Activated CD4-positive, alpha-beta T cell treated with anti-CD3 and anti-CD28 coated beads for 4 hours (primary cell): ENCODE results near the gene TTC21B.
"Not testable (repeated sequence)": the region's sequence is repeated elsewhere in the genome, so short reads cannot be mapped to it uniquely, and the experiment has no call there.

Source experiments
- DNase-seq, 2 donors: peaks; one replicate each; pipeline ENCODE4 v3.0.0-alpha.2; 2020

Gene TTC21B

DNA sequence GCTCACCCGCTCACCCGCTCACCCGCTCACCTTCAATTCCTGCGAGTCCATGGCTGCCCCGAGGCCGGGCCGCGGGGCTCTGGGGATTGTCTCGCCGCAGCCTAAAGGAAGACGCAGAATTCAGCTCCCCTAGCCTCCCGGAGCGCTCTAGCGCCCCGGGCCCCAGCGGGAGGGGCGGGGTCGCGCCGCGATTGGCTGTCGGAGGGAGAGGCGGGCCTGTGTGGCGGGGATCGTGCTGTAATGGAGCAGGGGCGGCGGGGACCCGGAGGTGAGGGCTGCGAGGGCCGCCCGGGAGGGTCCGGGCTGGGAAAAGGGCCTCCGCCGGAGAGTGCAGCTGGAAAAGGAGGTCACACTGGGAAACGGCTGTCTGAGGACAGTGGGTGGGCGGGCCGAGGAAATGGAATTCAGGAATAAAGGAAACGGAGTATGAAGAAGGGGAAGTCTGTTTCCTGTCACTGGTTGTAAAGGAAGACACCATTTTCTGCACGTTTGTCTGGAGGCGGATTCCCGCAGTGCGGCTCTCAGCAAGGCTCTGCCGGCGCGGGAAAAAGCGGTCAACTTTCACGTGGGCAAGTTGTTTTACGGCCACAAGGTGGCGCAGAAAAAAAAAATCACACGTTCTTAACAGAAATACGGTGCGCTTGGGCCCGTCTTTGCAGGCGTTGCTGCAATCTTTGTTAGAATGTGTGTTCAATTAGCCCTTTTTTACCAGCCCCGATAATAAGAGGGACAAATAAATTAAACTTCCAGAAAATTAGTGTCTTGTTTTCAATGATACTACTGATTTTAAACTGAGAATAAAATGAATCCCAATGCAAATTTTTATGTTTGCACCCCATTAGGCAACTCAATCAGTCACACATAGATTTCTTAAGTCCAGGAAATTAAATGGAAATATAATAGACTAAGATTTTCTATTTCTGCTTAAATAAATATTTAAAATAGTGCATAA, at the start of gene TTC21B:
Gene TTC21B, minus strand, starts transcription at position 122 of the 952 bp plus-strand sequence. Its CDS starts 71 bp downstream, at position 51.
- DNase-seq: peak; percentile 92 to 94

DNA sequence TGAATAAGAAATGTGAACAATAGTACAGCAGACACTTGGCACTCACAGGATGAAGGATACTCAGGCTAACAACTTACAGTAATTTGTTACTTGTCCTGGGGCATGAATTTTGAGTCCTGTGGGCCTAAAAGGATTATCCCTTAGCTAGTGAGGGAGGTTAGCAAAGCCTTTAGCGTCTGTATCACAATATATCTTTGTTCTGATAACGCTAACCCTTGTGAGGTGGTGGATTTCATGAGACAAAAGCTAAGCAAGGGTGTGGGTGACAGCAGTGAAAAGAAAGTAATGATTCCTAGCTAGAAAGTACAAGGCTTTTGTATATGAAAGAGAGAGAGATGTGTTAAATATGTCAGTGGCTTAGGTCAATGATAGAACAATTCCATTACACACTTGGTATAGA, 46.8 kb upstream of the TTC21B start:
- DNase-seq: no peak

DNA sequence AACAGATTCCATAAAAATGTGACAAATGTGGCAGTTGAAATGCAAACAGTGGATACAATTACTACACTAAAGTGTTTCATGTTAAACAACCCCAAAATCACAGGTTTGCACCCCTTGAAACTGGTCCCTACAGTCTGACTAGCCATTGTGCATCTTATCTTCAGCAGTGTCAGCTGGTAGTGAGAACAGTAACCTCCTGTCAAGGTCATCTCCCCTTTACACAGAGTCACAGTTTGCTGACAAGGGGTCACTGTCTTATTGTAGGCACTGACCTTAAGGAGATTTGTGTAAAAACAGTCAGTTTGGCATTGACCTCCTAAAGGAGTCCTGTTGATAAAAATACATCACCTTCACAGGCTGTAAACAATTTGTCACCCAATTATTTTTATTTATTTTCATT, 37.3 kb upstream of the TTC21B start:
- no peak for DNase-seq

DNA sequence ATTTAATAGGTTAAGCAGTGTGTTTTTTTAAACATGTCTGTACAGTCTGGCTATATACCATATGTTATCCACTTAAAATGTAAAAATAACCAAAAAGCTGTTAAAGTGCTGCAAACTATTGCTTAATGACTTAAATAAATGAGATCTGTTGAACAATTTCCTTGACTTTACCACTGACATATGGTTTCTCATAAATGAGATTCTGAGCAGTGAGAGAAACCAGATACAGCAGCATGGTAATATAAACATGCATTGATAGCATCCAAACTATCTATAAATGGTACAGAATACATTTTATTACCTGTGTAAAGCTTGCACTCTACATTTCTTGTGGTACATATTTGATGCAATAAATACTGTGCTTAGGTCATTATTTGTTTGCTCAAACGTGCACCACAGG, 36.3 kb upstream of the TTC21B start:
- no peak for DNase-seq

DNA sequence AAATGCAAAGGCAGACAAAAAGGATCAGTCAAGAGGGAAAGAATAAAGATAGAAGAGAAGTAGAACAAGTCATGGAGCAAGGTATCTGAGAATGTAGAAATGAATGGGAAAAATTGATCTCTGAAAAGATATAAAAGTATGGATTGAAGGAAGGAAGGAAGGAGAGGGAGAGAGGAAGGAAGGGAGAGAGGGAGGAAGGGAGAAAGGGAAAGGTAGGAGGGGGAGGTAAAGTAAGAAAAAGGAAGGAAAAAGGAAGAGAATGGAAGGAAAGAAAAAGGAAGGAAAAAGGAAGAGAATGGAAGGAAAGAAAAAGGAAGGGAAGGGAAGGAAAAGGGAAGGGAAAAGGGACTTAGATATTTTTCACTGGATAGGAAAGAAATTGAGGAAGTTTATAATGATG, 31.5 kb upstream of the TTC21B start:
- DNase-seq: no peak

DNA sequence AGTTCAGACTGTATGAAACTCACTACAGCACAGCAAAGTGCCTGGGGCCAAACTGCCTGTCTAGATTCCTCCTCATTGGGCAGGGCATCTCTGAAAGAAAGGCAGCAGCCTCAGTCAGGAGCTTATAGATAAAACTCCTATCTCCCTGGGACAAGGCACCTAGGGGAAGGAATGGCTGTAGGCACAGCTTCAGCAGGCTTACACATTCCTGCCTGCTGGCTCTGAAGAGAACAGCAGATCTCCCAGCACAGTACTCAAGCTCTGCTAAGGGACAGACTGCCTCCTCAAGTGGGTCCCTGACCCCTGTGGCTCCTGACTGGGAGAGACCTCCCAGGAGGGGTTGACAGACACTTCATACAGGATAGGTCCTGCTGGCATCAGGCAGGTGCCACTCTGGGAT, 18.6 kb upstream of the TTC21B start:
- DNase-seq: not testable (repeated sequence)

DNA sequence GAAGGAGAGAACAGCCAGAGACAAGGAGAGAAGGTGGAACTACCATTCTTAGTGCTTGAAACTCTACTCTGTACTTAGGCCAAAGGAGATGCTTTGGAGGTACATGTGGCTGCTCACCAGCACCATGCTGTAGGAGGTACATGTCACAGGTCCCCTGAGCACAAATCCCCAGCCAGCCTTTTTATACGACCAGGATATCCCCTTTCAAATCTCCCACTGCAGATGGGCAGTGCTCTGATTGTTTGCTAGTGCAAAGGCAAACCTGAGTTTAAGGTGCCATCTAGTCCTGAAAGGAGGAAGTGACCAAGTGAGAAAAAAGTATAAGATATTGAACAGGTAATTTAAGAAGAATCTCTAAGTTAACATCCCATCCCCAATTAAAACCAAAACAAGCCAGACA, 17.1 kb upstream of the TTC21B start:
- no peak for DNase-seq

DNA sequence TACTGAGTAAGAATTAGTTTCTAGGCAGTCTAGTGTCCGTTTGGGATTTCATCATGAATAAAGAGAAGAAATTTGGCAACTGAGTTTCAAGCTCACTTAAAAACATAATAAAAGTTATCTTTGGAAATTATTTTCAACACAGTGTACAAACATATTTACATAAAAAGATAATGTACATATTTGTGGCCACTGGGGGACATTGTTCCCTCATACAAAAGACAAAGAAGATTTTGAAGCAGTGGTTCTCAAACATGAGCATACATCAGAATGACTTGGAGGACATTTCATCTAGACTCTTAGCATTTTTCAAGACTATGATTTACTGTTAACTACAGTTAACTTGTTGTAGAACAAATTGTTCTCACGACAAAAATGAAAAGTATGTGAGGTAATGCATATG, 15.7 kb upstream of the TTC21B start:
- DNase-seq: no peak

DNA sequence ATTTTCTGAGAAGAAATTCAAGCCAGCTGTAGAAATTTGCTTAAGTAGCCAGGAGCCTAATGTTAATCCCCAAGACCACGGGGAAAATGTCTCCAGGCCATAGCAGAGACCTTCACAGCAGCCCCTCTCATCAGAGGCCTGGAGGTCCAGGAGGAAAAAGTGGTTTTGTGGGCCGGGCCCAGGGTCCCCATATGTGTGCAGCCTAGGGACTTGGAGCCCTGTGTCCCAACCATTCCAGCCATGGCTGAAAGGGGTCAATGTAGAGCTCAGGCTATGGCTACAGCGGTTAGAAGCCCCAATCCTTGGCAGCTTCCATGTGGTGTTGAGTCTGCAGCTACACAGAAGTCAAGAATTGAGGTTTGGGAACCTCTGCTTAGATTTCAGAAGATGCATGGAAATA, 14.2 kb upstream of the TTC21B start:
- DNase-seq: no peak

DNA sequence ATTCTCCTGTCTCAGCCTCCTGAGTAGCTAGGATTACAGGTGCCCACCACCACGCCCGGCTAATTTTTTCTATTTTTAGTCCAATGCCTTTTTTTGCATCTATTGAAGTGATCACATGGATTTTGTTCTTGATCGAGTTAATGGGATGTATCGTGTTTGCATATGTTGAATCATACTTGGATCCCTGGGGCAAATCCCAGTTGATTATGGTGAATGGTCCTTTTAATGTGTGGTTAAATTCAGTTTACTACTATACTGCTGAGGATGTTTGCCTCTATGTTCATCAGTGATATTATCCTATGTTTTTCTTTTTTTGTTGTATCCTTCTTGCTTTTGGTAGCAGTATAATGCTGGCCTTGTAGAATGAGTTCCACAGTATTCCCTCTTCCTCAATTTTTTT, 8.2 kb upstream of the TTC21B start:
- DNase-seq: no peak

DNA sequence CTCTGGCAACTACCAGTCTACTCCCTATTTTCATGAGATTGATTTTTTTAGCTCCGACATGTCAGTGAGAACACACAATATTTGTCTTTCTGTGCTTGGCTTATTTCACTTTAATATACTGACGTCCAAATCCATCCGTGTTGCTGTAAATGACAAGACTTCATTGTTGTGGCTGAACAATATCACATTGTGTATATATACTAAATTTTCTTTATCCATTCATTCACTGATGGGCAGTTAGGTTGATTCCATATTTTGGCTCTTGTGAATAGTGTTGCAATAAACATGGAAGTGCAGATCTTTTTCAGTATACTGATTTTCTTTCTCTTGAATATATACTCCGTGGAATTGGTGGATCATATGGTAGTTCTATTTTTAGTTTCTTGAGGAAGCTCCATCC, 5.8 kb upstream of the TTC21B start:
- DNase-seq: no peak

DNA sequence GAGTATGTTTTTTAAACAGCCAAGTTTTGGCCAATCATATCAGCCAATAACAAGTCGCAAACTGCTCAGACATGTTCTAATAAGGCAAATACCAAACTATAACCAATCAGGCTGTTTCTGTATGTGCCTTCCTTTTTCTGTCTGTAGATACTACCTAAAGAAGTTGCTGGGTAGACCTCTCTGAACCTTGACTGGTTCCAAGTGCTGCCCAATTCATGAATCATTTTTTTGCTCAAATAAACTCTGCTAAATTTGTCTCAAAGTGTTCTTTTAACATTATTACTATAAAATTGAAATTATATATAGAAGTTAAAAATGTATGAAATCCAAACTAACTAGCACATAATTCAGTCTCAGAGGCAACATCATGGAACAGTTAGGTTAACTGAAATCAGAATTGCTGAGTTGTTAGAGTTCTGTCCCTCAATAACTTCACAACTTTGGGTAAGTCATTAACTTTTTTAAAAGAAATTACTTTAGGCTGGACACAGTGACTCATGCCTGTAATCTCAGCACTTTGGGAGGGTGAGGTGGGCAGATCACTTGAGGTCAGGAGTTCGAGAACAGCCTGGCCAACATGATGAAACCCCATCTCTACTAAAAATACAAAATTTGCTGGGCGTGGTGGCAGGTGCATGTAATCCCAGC, 4.9 kb upstream of the TTC21B start:
- no peak for DNase-seq

DNA sequence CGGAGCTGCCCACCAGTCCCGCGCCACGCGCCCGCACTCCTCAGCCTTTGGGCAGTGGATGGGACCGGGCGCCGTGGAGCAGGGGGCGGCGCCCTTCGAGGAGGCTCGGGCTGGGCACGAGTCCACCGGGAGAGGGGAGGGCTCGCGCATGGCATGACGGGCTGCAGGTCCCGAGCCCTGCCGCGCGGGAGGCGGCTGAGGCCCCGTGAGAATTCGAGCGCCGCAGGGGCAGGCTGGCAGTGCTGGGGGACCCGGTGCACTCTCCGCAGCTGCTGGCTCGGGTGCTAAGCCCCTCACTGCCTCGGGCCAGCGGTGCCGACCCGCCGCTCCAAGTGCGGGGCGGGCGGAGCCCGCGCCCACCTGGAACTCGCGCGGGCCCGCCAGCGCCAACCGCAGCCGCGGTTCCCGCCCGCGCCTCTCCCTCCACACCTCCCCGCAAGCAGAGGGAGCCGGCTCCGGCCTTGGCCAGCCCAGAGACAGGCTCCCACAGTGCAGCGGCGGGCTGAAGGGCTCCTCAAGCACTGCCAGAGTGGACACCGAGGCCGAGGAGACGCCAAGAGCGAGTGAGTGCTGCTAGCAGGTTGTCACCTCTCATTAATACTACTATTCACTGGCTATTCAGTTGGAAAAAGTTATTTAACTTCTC, 3.6 kb upstream of the TTC21B start:
- no peak for DNase-seq

DNA sequence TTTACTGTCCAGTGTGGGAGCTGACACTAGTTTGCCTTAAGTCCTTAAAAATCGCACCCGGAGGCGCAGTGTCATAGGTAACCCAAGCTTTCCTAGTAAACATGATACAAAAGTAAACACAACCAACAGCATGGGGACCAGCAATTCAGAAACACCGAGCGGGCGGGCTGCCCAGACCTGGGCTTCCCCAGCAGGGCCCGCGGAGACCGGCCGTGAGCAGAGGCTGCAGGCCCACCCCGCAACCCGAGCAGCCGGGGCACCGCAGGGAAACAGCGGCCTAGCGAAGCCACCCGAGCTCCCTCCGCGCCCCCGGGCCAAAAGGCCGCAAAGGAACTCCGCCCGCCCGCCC, 296 bp downstream of the TTC21B start:
- DNase-seq: no peak

DNA sequence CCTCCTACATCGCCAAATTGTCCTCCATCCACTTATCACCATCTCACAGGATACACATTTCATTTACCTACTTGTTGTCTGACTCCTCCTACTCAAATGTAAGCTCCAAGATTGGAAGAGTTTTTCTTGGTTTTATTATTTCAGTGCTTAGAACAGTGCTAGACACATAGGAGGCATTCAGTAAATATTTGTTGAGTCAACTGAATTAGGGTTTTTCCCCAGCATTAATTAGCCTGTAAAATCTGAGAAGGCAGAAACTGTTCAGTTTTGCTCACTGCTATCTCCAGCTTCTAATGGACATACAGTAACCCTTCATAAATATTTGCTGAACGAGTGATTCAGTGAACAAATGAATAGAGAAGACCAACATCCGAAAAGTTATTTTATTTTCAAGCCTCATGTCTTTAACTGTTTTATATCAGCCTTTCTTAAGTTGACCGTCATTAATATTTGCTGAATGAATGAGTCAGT, 800 bp downstream of the TTC21B start:
- DNase-seq: no peak

DNA sequence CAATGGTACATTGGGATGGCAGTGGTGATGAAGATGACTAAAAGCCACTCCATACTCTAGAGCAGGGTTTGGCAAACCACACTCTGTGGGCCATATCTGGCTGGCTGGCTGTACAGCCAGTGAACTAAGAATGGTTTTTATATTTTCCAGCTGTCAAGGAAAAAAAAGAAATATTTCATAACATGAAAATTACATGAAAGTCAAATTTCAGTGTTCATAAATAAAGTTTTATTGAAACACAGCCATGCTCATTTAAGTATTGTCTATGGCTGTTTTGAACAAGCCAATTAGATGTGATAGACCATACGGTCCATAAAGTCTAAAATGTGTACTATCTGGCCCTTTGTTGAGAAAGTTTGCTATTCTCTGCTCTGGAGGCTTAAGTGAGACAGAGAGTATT, 1.5 kb downstream of the TTC21B start:
- no peak for DNase-seq

DNA sequence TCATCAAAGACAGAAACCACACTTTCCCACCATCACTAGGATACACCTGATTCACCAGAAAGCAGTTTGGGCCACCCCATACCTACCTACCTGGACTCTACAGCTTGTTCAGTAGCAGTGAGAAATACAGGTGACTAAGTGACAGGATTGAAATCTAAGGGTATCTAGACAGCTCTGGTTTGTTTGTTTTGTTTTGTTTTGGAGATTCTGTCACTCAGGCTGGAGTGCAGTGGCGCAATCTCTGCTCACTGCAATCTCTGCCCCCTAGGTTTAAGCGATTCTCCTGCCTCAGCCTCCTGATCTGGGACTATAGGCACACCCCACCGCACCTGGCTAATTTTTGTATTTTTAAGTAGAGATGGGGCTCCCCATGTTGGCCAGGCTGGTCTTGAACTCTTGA, 3.1 kb downstream of the TTC21B start:
- no peak for DNase-seq

DNA sequence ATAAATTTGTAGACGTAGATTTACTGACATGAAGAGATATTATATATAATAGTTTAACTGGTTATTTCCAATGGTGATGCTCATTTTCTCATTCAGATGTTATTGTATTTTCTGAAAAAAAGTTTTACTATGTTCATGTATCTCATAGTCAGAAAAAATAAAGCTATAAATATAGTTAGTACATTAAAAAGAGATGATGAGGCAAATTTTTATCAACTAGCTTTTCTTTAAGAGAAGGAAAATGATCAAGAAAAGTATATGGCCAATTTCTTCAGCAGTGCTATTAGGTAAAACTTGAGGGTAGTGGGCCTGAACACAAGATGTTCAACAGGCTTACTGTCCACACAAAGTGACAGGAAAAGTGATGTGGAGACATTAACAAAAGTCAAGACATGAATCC, 11.7 kb downstream of the TTC21B start:
- DNase-seq: no peak

DNA sequence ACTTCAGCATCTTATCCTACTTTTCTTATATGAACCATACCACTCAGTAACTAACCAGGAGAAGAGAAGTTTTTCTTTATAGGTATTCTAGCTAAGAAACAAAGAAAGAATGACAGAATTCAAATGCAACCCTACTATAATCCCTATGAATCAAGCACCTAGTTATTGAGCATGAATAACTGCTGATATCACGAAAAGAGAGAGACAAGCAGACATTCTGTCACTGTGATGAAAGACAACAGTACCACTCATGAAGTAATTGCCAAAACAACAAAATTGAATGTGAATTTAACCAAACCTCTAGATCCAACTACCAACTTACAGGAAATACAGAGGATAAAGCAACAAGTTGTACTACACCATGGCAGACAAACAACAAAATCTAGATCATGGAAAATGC, 15.3 kb downstream of the TTC21B start:
- no peak for DNase-seq

DNA sequence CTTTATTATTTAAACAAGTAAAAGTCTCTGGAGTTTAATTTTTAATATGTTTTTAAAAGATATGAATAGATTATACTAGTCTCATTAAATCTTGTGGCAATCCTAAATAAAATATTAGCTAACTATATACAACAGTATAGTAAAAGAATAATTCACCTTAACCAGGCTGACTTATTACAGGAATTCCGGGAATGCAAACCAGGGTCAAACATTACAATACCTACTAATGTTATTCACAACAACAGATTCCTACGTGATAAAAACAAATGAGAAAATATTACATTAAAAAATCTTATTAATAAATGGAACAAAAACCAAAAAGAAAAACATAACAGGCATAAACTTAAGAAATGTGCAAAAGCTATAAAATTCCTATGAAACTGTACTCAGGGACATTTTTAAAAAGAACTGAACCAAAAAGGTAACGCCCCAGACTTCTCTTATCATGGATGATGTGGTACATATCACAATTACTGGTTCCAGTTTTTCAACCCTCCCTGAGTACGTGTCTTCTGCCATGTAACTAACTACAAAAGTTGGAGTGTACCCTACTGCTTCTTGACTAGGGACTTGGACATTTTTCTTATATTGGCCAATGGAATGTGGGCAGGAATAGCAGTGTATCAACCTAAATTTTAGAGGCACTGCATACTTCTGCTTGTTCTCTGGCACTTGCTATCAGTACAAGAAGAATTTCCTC, 20.2 kb downstream of the TTC21B start:
- DNase-seq: no peak

DNA sequence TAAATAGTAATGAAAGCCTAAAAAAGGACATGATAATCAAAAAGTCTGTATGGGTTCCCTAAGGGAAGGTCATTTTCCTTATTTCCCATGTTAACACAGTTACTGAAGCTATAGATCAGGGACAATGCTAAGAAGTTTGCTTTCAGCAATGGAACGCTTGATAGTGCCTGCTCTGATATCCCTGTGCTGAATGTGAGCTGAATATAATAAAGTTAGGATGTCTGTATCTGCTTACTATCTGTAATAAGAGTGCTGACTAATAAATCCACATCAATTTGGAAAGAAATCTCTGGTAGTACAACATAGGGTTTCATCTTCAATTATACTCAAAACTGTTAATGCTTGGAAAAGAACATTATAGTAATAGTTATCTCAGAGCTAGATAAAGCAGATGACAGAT, 25.8 kb downstream of the TTC21B start:
- no peak for DNase-seq

DNA sequence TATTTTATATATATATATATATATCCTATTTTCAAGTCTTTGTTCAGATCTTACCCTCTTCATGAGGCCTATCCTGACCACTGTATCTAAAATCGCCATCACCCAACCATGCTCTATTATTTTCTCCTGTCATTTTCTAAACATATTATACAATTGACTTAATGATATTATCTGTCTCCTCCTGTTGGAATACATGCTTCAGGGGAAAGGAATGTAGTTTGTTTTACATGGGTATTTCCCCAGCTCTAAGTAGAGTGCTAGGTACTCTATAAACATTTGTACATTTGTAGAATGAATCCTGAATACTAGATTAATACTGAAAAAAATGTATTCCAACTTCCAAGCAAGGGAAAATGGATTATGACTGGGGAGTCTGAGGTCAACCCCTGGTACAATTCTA, 26.2 kb downstream of the TTC21B start:
- DNase-seq: no peak

DNA sequence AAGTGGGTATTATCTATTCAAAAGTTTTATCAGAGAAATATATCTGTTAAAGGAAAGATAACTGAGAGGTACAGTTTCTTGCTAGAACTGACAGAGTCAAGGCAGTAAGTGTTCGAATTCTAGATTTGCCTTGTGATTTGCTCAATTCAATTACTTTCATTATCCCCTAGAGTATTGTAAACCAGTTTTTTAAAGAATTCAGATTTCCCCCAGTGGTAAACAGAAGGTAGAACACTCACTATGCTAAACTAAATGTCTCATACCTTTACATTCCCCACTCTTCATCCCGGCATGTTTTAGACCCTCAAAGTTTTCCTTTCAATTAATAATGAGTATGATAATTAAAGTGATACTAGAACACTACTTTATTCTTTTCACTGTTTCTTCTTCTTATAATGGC, 28.6 kb downstream of the TTC21B start:
- no peak for DNase-seq
